Activated T-helper 2 cell treated with anti-CD3 and anti-CD28 coated beads, Interferon-gamma antibody, Interleukin-2, Interleukin-4, amounts not matched to agents 10 μg/mL and 5 μg/mL and 100 μg/mL, durations not matched to agents 14 hours and 24 hours and 36 hours (primary cell): ENCODE results near the gene IP6K2. TPM values are rescaled to one million over a fixed set of nuclear protein-coding genes. Genes with fewer than 3 reads are reported as not detected.

Experiments used
- DNase-seq: peaks from one replicate; pipeline ENCODE4 v3.0.0; 2021; ENCODE audit warnings: low spot score
- H3K27ac Mint-ChIP-seq: one replicate; pipeline ENCODE4 v1.8.0; 2021; ENCODE audit warnings: mixed read lengths
- H3K27me3 Mint-ChIP-seq: one replicate; pipeline ENCODE4 v1.8.0; 2021; ENCODE audit warnings: low read depth, mixed read lengths
- H3K36me3 Mint-ChIP-seq: one replicate; pipeline ENCODE4 v1.8.0; 2021; ENCODE audit warnings: low read depth, mixed read lengths
- H3K4me1 Mint-ChIP-seq: one replicate; pipeline ENCODE4 v1.8.0; 2021; ENCODE audit warnings: low read depth, mixed read lengths
- H3K4me3 Mint-ChIP-seq: one replicate; pipeline ENCODE4 v1.8.0; 2021; ENCODE audit warnings: low read depth, mild to moderate bottlenecking, moderate library complexity, mixed read lengths
- H3K9me3 Mint-ChIP-seq: one replicate; pipeline ENCODE4 v1.8.0; 2021; ENCODE audit warnings: mixed read lengths
- intact Hi-C: fragments of 100-400 bp; cut with micrococcal nuclease; formaldehyde crosslinking; loops from one replicate; pipeline ENCODE4 v1.15.1; 2023
- total RNA-seq: library from RNA; stranded (reverse); gene quantifications from 2 replicates; pipeline ENCODE4 v1.2.3, GENCODE V29; 2022

The IP6K2 gene
- total RNA-seq, 1 donor from 2014 or later, result 65.4 TPM

DNA sequence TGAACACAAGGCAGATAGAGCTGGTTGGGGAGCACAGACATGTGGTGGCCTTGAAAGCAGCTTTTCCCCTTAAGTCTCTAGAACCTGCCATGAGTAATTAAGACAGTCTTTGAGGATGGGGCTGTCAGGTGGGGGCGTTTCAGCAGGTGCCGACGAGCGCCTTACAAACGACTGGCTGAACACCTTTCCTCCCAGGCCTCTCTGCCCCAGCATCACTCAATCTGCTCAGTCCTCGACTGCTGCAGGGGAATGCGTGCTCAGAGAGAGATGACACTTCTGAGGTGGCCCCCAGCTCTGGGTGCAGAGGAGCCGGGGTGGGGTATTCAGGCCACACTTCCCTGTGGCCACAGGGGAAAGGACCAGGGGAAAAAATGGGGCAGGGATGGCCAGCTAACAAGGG lies 23.2 kb downstream of the IP6K2 start:
- H3K4me3 Mint-ChIP-seq, result no peak overlapping the region
- DNase-seq, result no peak
- no peak overlapping the region for H3K27ac Mint-ChIP-seq
- H3K36me3 Mint-ChIP-seq, result peaks cover 53% of the 10 kb centered on the region
- H3K9me3 Mint-ChIP-seq, result no peaks in the 10 kb centered on the region
- no peaks in the 10 kb centered on the region for H3K27me3 Mint-ChIP-seq
- intact Hi-C loops, result no loop called here
- H3K4me1 Mint-ChIP-seq, result peaks cover 4% of the 10 kb centered on the region

GRCh38 chr3:48692551-48692950 lies 24.5 kb downstream of the IP6K2 start:
- Mint-ChIP-seq H3K27ac (no peak overlapping the region), H3K27me3 (no peaks in the 10 kb centered on the region), H3K4me3 (no peak overlapping the region), H3K36me3 (peaks cover 62% of the 10 kb centered on the region), H3K4me1 (peaks cover 4% of the 10 kb centered on the region), H3K9me3 (no peaks in the 10 kb centered on the region)
- intact Hi-C loops, result no loop called here
- DNase-seq, result no peak

- H3K27ac Mint-ChIP-seq, result no peak overlapping the region
- no peaks in the 10 kb centered on the region for H3K27me3 Mint-ChIP-seq
- H3K36me3 Mint-ChIP-seq, result peaks cover 57% of the 10 kb centered on the region
- no peak for DNase-seq
- H3K4me3 Mint-ChIP-seq, result no peak overlapping the region
- intact Hi-C loops, result no loop called here
- H3K9me3 Mint-ChIP-seq, result no peaks in the 10 kb centered on the region
- H3K4me1 Mint-ChIP-seq, result peaks cover 4% of the 10 kb centered on the region
Measured at GRCh38 chr3:48690846-48691458, 26.1 kb downstream of the IP6K2 start.

- H3K36me3 Mint-ChIP-seq, result peaks cover 46% of the 10 kb centered on the region
- DNase-seq, result no peak
- intact Hi-C loops, result no loop called here
Measured at GRCh38 chr3:48689384-48689783, 27.6 kb downstream of the IP6K2 start.

GRCh38 chr3:48688737-48689075 lies 28.3 kb downstream of the IP6K2 start:
- peaks cover 14% of the 10 kb centered on the region for H3K4me1 Mint-ChIP-seq
- H3K27ac Mint-ChIP-seq, result no peak overlapping the region

More at GRCh38 chr3:48689384-48689783, 27.6 kb downstream of the IP6K2 start:
- Mint-ChIP-seq H3K27me3 (no peaks in the 10 kb centered on the region), H3K9me3 (no peaks in the 10 kb centered on the region), H3K4me3 (no peak overlapping the region), H3K4me1 (peaks cover 10% of the 10 kb centered on the region), H3K27ac (no peak overlapping the region)

DNA sequence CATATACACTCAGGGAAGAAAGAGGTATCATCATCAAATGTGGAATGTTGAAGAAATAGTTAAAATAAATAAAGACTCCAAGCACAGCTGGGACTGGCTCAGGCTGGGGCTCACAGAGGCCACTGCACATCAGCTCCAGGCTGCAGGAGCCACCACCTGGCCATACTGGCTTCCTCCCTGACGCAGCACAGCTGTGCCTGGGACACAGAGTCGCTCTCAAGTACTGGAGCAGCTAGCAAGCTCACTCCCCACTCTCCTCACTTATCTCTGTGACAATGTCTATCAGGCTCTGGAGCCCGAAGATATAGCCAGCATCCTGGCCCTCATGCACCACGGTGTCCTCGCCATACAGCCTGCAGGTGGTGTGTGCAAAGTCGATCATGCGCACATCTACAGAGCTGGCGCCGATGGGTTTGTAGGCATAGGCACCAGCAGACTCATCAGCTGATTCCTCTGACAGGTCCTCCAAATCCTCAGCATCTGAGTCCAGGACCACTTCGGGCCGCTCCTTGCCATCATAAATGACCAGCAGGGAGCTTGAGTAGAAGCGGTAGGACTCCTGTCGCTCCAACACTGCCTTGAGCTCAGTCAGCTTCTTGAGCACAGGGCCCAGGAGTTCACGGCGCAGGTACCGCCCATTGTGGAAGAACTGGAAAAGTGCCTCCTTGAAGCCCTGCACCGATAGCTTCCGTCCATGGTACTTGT lies 28.8 kb downstream of the IP6K2 start:
- Mint-ChIP-seq H3K36me3 (peaks cover 39% of the 10 kb centered on the region), H3K27me3 (no peaks in the 10 kb centered on the region), H3K27ac (no peak overlapping the region), H3K4me3 (no peak overlapping the region), H3K4me1 (peaks cover 15% of the 10 kb centered on the region), H3K9me3 (no peaks in the 10 kb centered on the region)
- no peak for DNase-seq
- intact Hi-C loops, result no loop called here

More at GRCh38 chr3:48688737-48689075, 28.3 kb downstream of the IP6K2 start:
- intact Hi-C loops, result no loop called here
- no peak for DNase-seq
- H3K4me3 Mint-ChIP-seq, result no peak overlapping the region
- no peaks in the 10 kb centered on the region for H3K27me3 Mint-ChIP-seq
- H3K9me3 Mint-ChIP-seq, result no peaks in the 10 kb centered on the region
- H3K36me3 Mint-ChIP-seq, result peaks cover 43% of the 10 kb centered on the region

GRCh38 chr3:48687220-48687678 lies 29.8 kb downstream of the IP6K2 start:
- Mint-ChIP-seq H3K27me3 (no peaks in the 10 kb centered on the region), H3K4me3 (no peak overlapping the region), H3K36me3 (peaks cover 37% of the 10 kb centered on the region), H3K4me1 (peaks cover 15% of the 10 kb centered on the region), H3K27ac (no peak overlapping the region), H3K9me3 (no peaks in the 10 kb centered on the region)
- DNase-seq, result no peak
- intact Hi-C loops, result no loop called here

- Mint-ChIP-seq H3K27me3 (no peaks in the 10 kb centered on the region), H3K36me3 (peaks cover 39% of the 10 kb centered on the region), H3K4me1 (peaks cover 15% of the 10 kb centered on the region), H3K27ac (peak overlapping the region; percentile 64), H3K9me3 (no peaks in the 10 kb centered on the region), H3K4me3 (peak overlapping the region; percentile 95)
- no peak for DNase-seq
- intact Hi-C loops, result no loop called here
Measured at GRCh38 chr3:48686538-48687219, 30.3 kb downstream of the IP6K2 start.

DNA sequence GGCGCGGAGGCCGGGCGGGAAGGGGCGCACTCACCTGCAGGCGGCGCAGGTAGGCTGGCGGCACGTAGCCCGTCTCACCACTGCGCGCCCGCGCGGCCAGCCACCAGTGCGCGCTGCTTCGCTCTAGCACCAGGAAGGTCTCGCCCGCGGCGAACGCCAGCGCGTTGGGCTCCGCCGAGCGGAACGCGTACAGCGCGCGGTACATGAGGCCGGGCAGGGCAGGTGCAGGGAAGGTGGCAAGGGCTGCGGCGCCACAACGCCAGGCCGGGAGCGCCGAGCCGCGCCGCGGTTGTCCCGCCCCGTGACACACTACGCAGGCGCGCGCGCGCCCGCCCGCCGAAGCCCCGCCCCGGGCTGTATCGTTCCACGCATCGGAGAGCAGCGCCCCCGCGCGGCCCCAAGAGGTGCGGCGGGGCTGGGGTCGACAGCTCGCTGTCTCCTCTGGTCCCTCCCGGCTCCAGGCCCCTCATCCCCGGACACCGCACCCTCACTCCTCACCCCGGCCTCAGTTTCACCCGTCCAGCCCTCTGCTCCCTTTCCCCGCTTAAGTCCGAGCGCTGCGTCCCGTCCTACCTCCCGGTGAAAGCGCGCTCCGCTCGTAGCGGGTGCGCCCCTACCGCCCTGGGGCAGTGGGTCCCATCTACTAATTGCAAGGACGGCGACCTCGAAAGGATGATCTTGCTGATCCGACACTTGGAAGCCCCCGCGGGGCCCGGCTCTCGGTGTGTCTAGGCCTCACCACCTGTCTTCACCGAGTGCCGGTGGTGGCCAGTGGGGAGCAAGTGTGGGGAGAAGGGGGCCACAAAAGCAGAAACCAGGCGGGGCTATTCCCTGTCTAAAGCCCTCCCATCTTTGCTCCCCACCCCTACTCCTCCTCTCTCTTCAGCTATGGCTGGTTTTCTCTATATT lies 31.2 kb downstream of the IP6K2 start, which contains the start of gene NCKIPSD:
Gene NCKIPSD, minus strand, starts transcription at position 313 of the 909 bp plus-strand sequence. Its CDS starts 108 bp downstream, at position 205.
- Mint-ChIP-seq H3K27me3 (no peaks in the 10 kb centered on the region), H3K27ac (peak within 1 kb of the TSS; percentile 89), H3K4me1 (peaks cover 15% of the 10 kb centered on the region), H3K36me3 (peaks cover 40% of the 10 kb centered on the region), H3K9me3 (no peaks in the 10 kb centered on the region), H3K4me3 (peak within 1 kb of the TSS; percentile 95)
- intact Hi-C loops, result loop anchor here (2.0 kb wide), 2 partner anchors 21 to 31 kb away; partner anchors contain the start of gene IP6K2
- DNase-seq, result peak; percentile 84

DNA sequence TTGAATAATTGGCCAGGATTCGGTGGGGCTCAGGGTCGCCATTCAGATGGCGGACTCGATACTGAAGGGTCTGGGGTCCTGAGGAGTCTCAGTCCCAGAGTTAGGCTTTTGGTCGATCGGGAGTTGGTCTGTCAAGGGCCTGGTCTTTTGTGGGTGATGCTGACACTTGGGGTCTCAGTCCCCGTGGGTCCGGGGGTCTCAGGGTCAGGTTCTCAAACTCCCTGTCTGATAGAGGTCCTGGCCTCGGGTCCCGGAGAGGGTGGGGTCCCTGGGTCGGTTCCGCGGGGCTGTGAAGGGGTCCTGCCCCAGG lies 31.8 kb downstream of the IP6K2 start:
- H3K27me3 Mint-ChIP-seq, result no peaks in the 10 kb centered on the region
- peaks cover 45% of the 10 kb centered on the region for H3K36me3 Mint-ChIP-seq
- no peaks in the 10 kb centered on the region for H3K9me3 Mint-ChIP-seq
- peaks cover 17% of the 10 kb centered on the region for H3K4me1 Mint-ChIP-seq
- peak overlapping the region; percentile 95 for H3K4me3 Mint-ChIP-seq
- H3K27ac Mint-ChIP-seq, result peak overlapping the region; percentile 71
- intact Hi-C loops, result loop anchor here (2.0 kb wide), 2 partner anchors 20 to 32 kb away; partner anchors contain the start of gene IP6K2
- no peak for DNase-seq

GRCh38 chr3:48684480-48685143 lies 32.4 kb downstream of the IP6K2 start:
- H3K4me1 Mint-ChIP-seq, result peaks cover 17% of the 10 kb centered on the region

DNA sequence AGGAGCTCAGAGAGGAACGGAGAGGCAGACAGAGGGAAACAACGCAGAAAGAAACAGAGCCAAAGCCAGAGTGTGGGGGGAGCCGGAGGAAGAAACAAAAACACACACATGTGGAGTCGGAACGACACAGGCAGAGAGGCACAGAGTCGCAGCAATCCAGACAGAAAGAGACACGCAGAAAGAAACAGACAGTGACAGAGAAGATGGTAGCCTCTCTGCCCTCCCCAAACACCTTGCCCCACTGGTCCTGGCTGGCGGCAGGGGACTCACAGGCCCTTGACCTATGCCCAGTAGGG lies 33.0 kb downstream of the IP6K2 start:
- Mint-ChIP-seq H3K27ac (peak overlapping the region; percentile 56), H3K9me3 (no peaks in the 10 kb centered on the region), H3K4me3 (peak overlapping the region; percentile 95)

More at GRCh38 chr3:48684480-48685143, 32.4 kb downstream of the IP6K2 start:
- intact Hi-C loops, result loop anchor here (2.0 kb wide), 2 partner anchors 20 to 32 kb away; partner anchors contain the start of gene IP6K2
- no peaks in the 10 kb centered on the region for H3K27me3 Mint-ChIP-seq
- no peaks in the 10 kb centered on the region for H3K9me3 Mint-ChIP-seq
- peaks cover 43% of the 10 kb centered on the region for H3K36me3 Mint-ChIP-seq
- H3K4me3 Mint-ChIP-seq, result peak overlapping the region; percentile 95
- H3K27ac Mint-ChIP-seq, result peak overlapping the region; percentile 89
- no peak for DNase-seq

More for the DNA sequence above, 33.0 kb downstream of the IP6K2 start:
- peaks cover 48% of the 10 kb centered on the region for H3K36me3 Mint-ChIP-seq
- DNase-seq, result no peak
- intact Hi-C loops, result loop anchor here (2.0 kb wide), 2 partner anchors 19 to 33 kb away; partner anchors contain the start of gene IP6K2
- no peaks in the 10 kb centered on the region for H3K27me3 Mint-ChIP-seq
- peaks cover 17% of the 10 kb centered on the region for H3K4me1 Mint-ChIP-seq
